HCT116 (cell line): ENCODE data around the gene VWA5B1. TPM values are rescaled to one million over a fixed set of nuclear protein-coding genes. Genes with fewer than 3 reads are reported as not detected.

Experiments used
- ATAC-seq: fragments of 200-7000 bp; cut with Tn5 transposase; 2 replicates; pipeline ENCODE4 v1.9.1; 2020; ENCODE audit warnings: mild to moderate bottlenecking, moderate library complexity
- BruUV-seq: library from RNA; stranded (reverse); fragments of 400-500 nt; replicated peaks from 2 replicates; lab custom pipeline; 2021; lab: Mats Ljungman, UMichigan
- CTCF ChIA-PET: fragments of 300-600 bp; sonication (Branson Sonifier 250); formaldehyde crosslinking; loops from one replicate; lab custom pipeline; 2021; ENCODE audit warnings: antibody characterized with exemption; lab: Charles Lee
- POLR2A ChIA-PET: fragments of 300-600, 350-600 bp; sonication (Branson Sonifier 250); formaldehyde crosslinking; loops from one replicate; lab custom pipeline; 2021; ENCODE audit warnings: antibody characterized with exemption; lab: Charles Lee
- RAD21 ChIA-PET, 2 experiments: fragments of 300-600 bp; sonication (Branson Sonifier 250); formaldehyde crosslinking; loops; one replicate each; lab custom pipeline; 2023; ENCODE audit warnings: low total read pairs in 2 of 2; ENCODE audit not compliant: uncharacterized antibody in 2 of 2, unreplicated experiment in 2 of 2, low non-redundant PET in 1 of 2; lab: Charles Lee
- DNase-seq: peaks from one replicate; pipeline ENCODE4 v3.0.0-alpha.2; 2010; ENCODE audit warnings: low read depth, low spot score
- H2AFZ ChIP-seq: fragments of 200-600 bp; shearing (Covaris generic), sonication (generic); 2 replicates; pipeline ENCODE4 v1.6.1; 2017; ENCODE audit warnings: low read depth, mixed run types, mixed read lengths, antibody characterized with exemption, low read length; ENCODE audit not compliant: poor library complexity, severe bottlenecking
- H3K27ac ChIP-seq: 2 replicates; pipeline ENCODE4 v1.5.1; 2012; ENCODE audit warnings: low read depth, low read length
- H3K27me3 ChIP-seq: fragments of 200-600 bp; sonication (generic); 2 replicates; pipeline ENCODE4 v1.6.1; 2016; ENCODE audit warnings: mixed run types, low read length, mixed read lengths; ENCODE audit not compliant: insufficient read depth
- H3K36me3 ChIP-seq, 2 experiments: fragments of 200-500 bp in 1 of 2; fragments of 200-600 bp in 1 of 2; sonication (Bioruptor generic) in 1 of 2; sonication (generic) in 1 of 2; 2 replicates each; pipeline versions ENCODE4 v1.5.1 to v1.6.1; 2014 to 2016; ENCODE audit warnings: low read length in 2 of 2, inconsistent platforms in 1 of 2, mixed read lengths in 1 of 2, mixed run types in 1 of 2; ENCODE audit not compliant: insufficient read depth in 2 of 2, control insufficient read depth in 1 of 2
- H3K4me1 ChIP-seq, 2 experiments: fragments of 200-600 bp in 1 of 2; sonication (generic) in 1 of 2; 2 replicates each; pipeline versions ENCODE4 v1.5.1 to v1.6.1; 2012 to 2017; ENCODE audit warnings: low read length in 2 of 2, inconsistent platforms in 1 of 2, mild to moderate bottlenecking in 1 of 2, mixed read lengths in 1 of 2, mixed run types in 1 of 2, moderate library complexity in 1 of 2; ENCODE audit not compliant: insufficient read depth in 2 of 2, control insufficient read depth in 1 of 2
- H3K4me2 ChIP-seq: fragments of 200-600 bp; sonication (generic); 2 replicates; pipeline ENCODE4 v1.6.1; 2017; ENCODE audit warnings: mixed run types, low read length, mixed read lengths
- H3K4me3 ChIP-seq, 2 experiments: fragments of 200-600 bp in 1 of 2; sonication (generic) in 1 of 2; replicated peaks in 1 of 2; 2 replicates each; pipeline ENCODE4 v1.5.1; 2011 to 2016; ENCODE audit warnings: low read length in 2 of 2, control low read depth in 1 of 2, low read depth in 1 of 2, mild to moderate bottlenecking in 1 of 2, mixed read lengths in 1 of 2, mixed run types in 1 of 2
- H3K79me2 ChIP-seq: fragments of 200-600 bp; sonication (generic); 2 replicates; pipeline ENCODE4 v1.6.1; 2017; ENCODE audit warnings: mild to moderate bottlenecking, mixed run types, low read length, moderate library complexity, mixed read lengths; ENCODE audit not compliant: insufficient read depth
- H3K9ac ChIP-seq: fragments of 200-600 bp; sonication (generic); 2 replicates; pipeline ENCODE4 v1.6.1; 2016; ENCODE audit warnings: low read length, mixed read lengths
- H3K9me2 ChIP-seq: fragments of 200-600 bp; sonication (generic), shearing (Covaris generic); 2 replicates; pipeline ENCODE4 v1.6.1; 2017; ENCODE audit warnings: mixed run types, mild to moderate bottlenecking, moderate library complexity; ENCODE audit not compliant: insufficient read depth
- H3K9me3 ChIP-seq, 2 experiments: fragments of 200-500 bp in 1 of 2; fragments of 200-600 bp in 1 of 2; sonication (Bioruptor generic) in 1 of 2; sonication (generic) in 1 of 2; 2 replicates each; pipeline ENCODE4 v1.6.1; 2014 to 2017; ENCODE audit warnings: low read length in 2 of 2, mixed read lengths in 2 of 2, inconsistent platforms in 1 of 2, low read depth in 1 of 2, mild to moderate bottlenecking in 1 of 2, mixed run types in 1 of 2, moderate library complexity in 1 of 2; ENCODE audit not compliant: control insufficient read depth in 1 of 2, insufficient read depth in 1 of 2
- H4K20me1 ChIP-seq: fragments of 200-600 bp; sonication (generic), shearing (Covaris generic); 2 replicates; pipeline ENCODE4 v1.6.1; 2017; ENCODE audit warnings: mixed run types, mild to moderate bottlenecking, moderate library complexity; ENCODE audit not compliant: insufficient read depth
- CBX3 ChIP-seq: IDR thresholded peaks from 2 replicates; pipeline ENCODE4 v1.6.1; 2012; ENCODE audit warnings: low read depth
- CEBPB ChIP-seq: IDR thresholded peaks from 2 replicates; pipeline ENCODE4 v1.6.1; 2012; ENCODE audit warnings: low read depth
- EGR1 ChIP-seq: IDR thresholded peaks from 2 replicates; pipeline ENCODE4 v1.6.1; 2012; ENCODE audit warnings: low read depth
- ELF1 ChIP-seq: IDR thresholded peaks from 2 replicates; pipeline ENCODE4 v1.6.1; 2012; ENCODE audit warnings: low read depth, borderline replicate concordance
- EZH2 ChIP-seq: fragments of 200-600 bp; sonication (generic); IDR thresholded peaks from 2 replicates; pipeline ENCODE4 v1.6.1; 2017; ENCODE audit warnings: antibody characterized with exemption, mixed run types
- EZH2phosphoT487 ChIP-seq: fragments of 200-600 bp; IDR thresholded peaks from 2 replicates; pipeline ENCODE4 v1.6.1; 2018; ENCODE audit warnings: antibody characterized with exemption, borderline replicate concordance
- FOSL1 ChIP-seq: IDR thresholded peaks from 2 replicates; pipeline ENCODE4 v1.6.1; 2012; ENCODE audit warnings: low read depth
- JUND ChIP-seq: IDR thresholded peaks from 2 replicates; pipeline ENCODE4 v1.6.1; 2012
- POLR2A ChIP-seq: IDR thresholded peaks from 2 replicates; pipeline ENCODE4 v1.7.0; 2011; ENCODE audit warnings: borderline replicate concordance; ENCODE audit not compliant: insufficient read depth, insufficient read length; ENCODE audit errors: extremely low read depth
- POLR2AphosphoS5 ChIP-seq: IDR thresholded peaks from 2 replicates; pipeline ENCODE4 v1.6.1; 2011; ENCODE audit warnings: mild to moderate bottlenecking, low read depth, low read length, moderate library complexity
- RAD21 ChIP-seq: IDR thresholded peaks from 2 replicates; pipeline ENCODE4 v1.6.1; 2012; ENCODE audit warnings: low read depth, mild to moderate bottlenecking
- SIN3A ChIP-seq: IDR thresholded peaks from 2 replicates; pipeline ENCODE4 v1.6.1; 2012; ENCODE audit warnings: low read depth
- SP1 ChIP-seq: IDR thresholded peaks from 2 replicates; pipeline ENCODE4 v1.6.1; 2012; ENCODE audit warnings: low read depth
- SRF ChIP-seq: IDR thresholded peaks from 2 replicates; pipeline ENCODE4 v1.6.1; 2012; ENCODE audit warnings: low read depth
- YY1 ChIP-seq: IDR thresholded peaks from 2 replicates; pipeline ENCODE4 v1.6.1; 2011; ENCODE audit warnings: low read length, low read depth, moderate library complexity, mild to moderate bottlenecking; ENCODE audit not compliant: insufficient replicate concordance; ENCODE audit errors: extremely low read depth
- ZFX ChIP-seq: fragments of 450-650 bp; IDR thresholded peaks from 2 replicates; pipeline ENCODE4 v1.6.1; 2017
- ZNF274 ChIP-seq: fragments of 200-500 bp; sonication (Bioruptor generic); IDR thresholded peaks from 2 replicates; pipeline ENCODE4 v1.6.1; 2014; ENCODE audit warnings: mild to moderate bottlenecking, low read depth, low read length, inconsistent platforms
- intact Hi-C: fragments of 100-400 bp; cut with micrococcal nuclease; formaldehyde crosslinking; loops from 2 replicates; pipeline ENCODE4 v1.10.0; 2022
- total RNA-seq: library from RNA; stranded (reverse); gene quantifications from one replicate; pipeline ENCODE4 v1.2.1, GENCODE V29; 2021; ENCODE audit not compliant: unreplicated experiment
- TF ChIP-seq, protein P1 (sequence below): IDR thresholded peaks from 2 replicates; pipeline ENCODE4 v1.6.1; 2012
- TF ChIP-seq, protein P2 (sequence below), 3 experiments: fragments of 200-600 bp in 1 of 3; sonication (generic) in 1 of 3; IDR thresholded peaks in 2 of 3; conservative IDR thresholded peaks in 1 of 3; 2 replicates each; pipeline ENCODE4 v1.5.1; 2012 to 2017; ENCODE audit warnings: low read depth in 2 of 3, low read length in 2 of 3, antibody characterized with exemption in 1 of 3, borderline replicate concordance in 1 of 3, control low read depth in 1 of 3, mild to moderate bottlenecking in 1 of 3, mixed read lengths in 1 of 3, mixed run types in 1 of 3, moderate library complexity in 1 of 3; ENCODE audit not compliant: insufficient read depth in 1 of 3
- TF ChIP-seq, protein P3 (sequence below): IDR thresholded peaks from 2 replicates; pipeline ENCODE4 v1.6.1; 2012

VWA5B1 gene
- total RNA-seq, 1 experiment from 2014 or later, result not detected

DNA sequence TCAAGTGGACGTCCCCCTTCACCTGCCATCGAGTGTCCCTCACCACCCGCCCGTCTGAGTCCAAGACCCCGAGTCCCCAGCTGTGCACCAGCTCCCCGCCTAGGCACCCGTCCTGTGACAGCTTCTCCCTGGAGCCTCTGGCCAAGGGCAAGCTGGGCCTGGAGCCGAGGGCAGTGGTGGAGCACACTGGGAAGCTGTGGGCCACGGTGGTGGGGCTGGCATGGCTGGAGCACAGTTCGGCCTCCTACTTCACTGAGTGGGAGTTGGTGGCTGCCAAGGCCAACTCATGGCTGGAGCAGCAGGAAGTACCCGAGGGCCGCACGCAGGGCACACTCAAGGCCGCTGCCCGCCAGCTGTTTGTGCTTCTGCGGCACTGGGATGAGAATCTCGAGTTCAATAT lies 63.2 kb downstream of the VWA5B1 start:
- intact Hi-C loops, result no loop called here
- no peak for ATAC-seq

DNA sequence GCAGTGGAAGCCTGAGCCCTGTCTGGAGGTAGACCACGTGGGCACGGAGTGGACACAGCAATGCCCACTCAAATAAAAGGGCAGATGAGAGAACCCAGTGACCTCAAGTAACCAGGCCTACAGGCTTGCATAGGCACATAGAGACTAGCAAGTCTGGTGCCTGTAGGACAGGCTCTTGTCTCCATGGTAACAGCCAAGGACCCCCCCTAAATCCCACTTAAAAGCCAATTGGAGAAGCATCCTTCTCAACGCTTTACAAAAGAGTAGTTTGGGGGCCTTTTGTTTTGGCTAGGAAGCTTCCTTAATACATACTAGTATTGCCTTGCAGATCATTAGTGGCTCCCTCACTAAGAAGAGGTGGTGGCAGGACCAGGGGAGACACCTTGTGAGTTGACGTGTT lies 63.9 kb downstream of the VWA5B1 start:
- Histone ChIP-seq H4K20me1 (no peaks in the 10 kb centered on the region), H3K9me3 (no peaks in the 10 kb centered on the region), H3K9me2 (no peaks in the 10 kb centered on the region), H3K9ac (no peak overlapping the region), H2AFZ (no peak overlapping the region), H3K4me2 (no peak overlapping the region), H3K27ac (no peak overlapping the region), H3K36me3 (no peaks in the 10 kb centered on the region), H3K4me3 (no peak overlapping the region), H3K4me1 (peaks cover 13 to 22% of the 10 kb centered on the region in 2 experiments; a peak in 3 of 4 replicates), H3K27me3 (no peaks in the 10 kb centered on the region), H3K79me2 (no peaks in the 10 kb centered on the region)
- intact Hi-C loops, result no loop called here
- DNase-seq (no peak), ATAC-seq (no peak)
- POLR2A ChIA-PET, result no interaction called here
- RAD21 ChIA-PET, result no interaction called here
- CTCF ChIA-PET, result no interaction called here
- no peak for TF ChIP-seq POLR2AphosphoS5
- TF ChIP-seq FOSL1, result no peak
- no peak for TF ChIP-seq JUND
- TF ChIP-seq EZH2, result no peak
- TF ChIP-seq CEBPB, result no peak
- TF ChIP-seq EZH2phosphoT487, result no peak
- TF ChIP-seq SRF, result no peak
- TF ChIP-seq YY1, result no peak
- no peak for TF ChIP-seq RAD21
- no peak for TF ChIP-seq ZFX
- no peak for TF ChIP-seq ELF1
- TF ChIP-seq, protein P1, sequence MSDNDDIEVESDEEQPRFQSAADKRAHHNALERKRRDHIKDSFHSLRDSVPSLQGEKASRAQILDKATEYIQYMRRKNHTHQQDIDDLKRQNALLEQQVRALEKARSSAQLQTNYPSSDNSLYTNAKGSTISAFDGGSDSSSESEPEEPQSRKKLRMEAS, result no peak
- TF ChIP-seq CBX3, result no peak
- TF ChIP-seq EGR1, result no peak
- TF ChIP-seq SIN3A, result no peak
- no peak for TF ChIP-seq POLR2A
- TF ChIP-seq, protein P2, sequence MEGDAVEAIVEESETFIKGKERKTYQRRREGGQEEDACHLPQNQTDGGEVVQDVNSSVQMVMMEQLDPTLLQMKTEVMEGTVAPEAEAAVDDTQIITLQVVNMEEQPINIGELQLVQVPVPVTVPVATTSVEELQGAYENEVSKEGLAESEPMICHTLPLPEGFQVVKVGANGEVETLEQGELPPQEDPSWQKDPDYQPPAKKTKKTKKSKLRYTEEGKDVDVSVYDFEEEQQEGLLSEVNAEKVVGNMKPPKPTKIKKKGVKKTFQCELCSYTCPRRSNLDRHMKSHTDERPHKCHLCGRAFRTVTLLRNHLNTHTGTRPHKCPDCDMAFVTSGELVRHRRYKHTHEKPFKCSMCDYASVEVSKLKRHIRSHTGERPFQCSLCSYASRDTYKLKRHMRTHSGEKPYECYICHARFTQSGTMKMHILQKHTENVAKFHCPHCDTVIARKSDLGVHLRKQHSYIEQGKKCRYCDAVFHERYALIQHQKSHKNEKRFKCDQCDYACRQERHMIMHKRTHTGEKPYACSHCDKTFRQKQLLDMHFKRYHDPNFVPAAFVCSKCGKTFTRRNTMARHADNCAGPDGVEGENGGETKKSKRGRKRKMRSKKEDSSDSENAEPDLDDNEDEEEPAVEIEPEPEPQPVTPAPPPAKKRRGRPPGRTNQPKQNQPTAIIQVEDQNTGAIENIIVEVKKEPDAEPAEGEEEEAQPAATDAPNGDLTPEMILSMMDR (IDR thresholded peaks at IDR 0.05 in 2 of 3, conservative IDR thresholded peaks at IDR 0.05 in 1 of 3; ENCODE audit: borderline replicate concordance in 1 of 3, insufficient read depth in 1 of 3, low read depth in 2 of 3, low read length in 2 of 3), result no peak
- TF ChIP-seq SP1, result no peak
- TF ChIP-seq, protein P3, sequence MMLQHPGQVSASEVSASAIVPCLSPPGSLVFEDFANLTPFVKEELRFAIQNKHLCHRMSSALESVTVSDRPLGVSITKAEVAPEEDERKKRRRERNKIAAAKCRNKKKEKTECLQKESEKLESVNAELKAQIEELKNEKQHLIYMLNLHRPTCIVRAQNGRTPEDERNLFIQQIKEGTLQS, result no peak
- TF ChIP-seq ZNF274, result no peak
- no TSS peak for BruUV-seq

More for the DNA sequence above, 63.2 kb downstream of the VWA5B1 start:
- ChIA-PET CTCF (interaction anchor here (1.0 kb wide), 1 partner anchor 8 kb away, joined by 3 read pairs; no protein-coding TSS in a partner anchor), POLR2A (no interaction called here), RAD21 (no interaction called here)
- no peak for DNase-seq
- Histone ChIP-seq H3K9ac (no peak overlapping the region), H3K4me3 (no peak overlapping the region), H3K36me3 (no peaks in the 10 kb centered on the region), H3K27me3 (no peaks in the 10 kb centered on the region), H3K79me2 (no peaks in the 10 kb centered on the region), H3K9me3 (no peaks in the 10 kb centered on the region), H3K9me2 (no peaks in the 10 kb centered on the region), H3K4me2 (no peak overlapping the region), H4K20me1 (no peaks in the 10 kb centered on the region), H3K27ac (no peak overlapping the region), H3K4me1 (peaks cover 8 to 14% of the 10 kb centered on the region in 2 experiments; a peak in 3 of 4 replicates), H2AFZ (no peak overlapping the region)
- no TSS peak for BruUV-seq
- TF ChIP-seq YY1, result no peak
- no peak for TF ChIP-seq JUND
